Suppressor macrophage treated with lipopolysaccharide for 4 hours (primary cell): Measurements from ENCODE around the gene ANXA8.
"Not testable (repeated sequence)": the region's sequence is repeated elsewhere in the genome, so short reads cannot be mapped to it uniquely, and the experiment has no call there.

Source experiments
- DNase-seq: peaks from one replicate; pipeline ENCODE4 v3.0.0-alpha.2; 2020

The ANXA8 gene

GRCh38 chr10:47483923-47484322 is at the start of gene ANXA8:
Gene ANXA8 (minus strand): TSS chr10:47484115. CDS start chr10:47483933, 182 bp downstream.
- DNase-seq = not testable (repeated sequence)

- not testable (repeated sequence) for DNase-seq
Measured at GRCh38 chr10:47523475-47523874, 39.6 kb upstream of the ANXA8 start, which contains the start of gene AGAP9. Gene AGAP9 (minus strand): TSS chr10:47523638. CDS start chr10:47523526, 112 bp downstream.

GRCh38 chr10:47502313-47502712 is 18.4 kb upstream of the ANXA8 start:
- not testable (repeated sequence) for DNase-seq

GRCh38 chr10:47494226-47494625 is 10.3 kb upstream of the ANXA8 start:
- not testable (repeated sequence) for DNase-seq

GRCh38 chr10:47491600-47491999 is 7.7 kb upstream of the ANXA8 start, which contains the start of gene FAM25G:
Gene FAM25G (minus strand): TSS chr10:47491700. CDS start chr10:47491674, 26 bp downstream.
- DNase-seq = not testable (repeated sequence)

GRCh38 chr10:47489630-47490029 is 5.7 kb upstream of the ANXA8 start:
- DNase-seq = not testable (repeated sequence)

GRCh38 chr10:47485943-47486342 is 2.0 kb upstream of the ANXA8 start:
- DNase-seq = not testable (repeated sequence)

GRCh38 chr10:47484786-47485185 is 871 bp upstream of the ANXA8 start:
- DNase-seq = not testable (repeated sequence)

- DNase-seq = not testable (repeated sequence)
Measured at GRCh38 chr10:47482367-47482766, 1.5 kb downstream of the ANXA8 start.

- DNase-seq = not testable (repeated sequence)
Measured at GRCh38 chr10:47481768-47482181, 2.1 kb downstream of the ANXA8 start.

- DNase-seq = not testable (repeated sequence)
Measured at GRCh38 chr10:47481182-47481766, 2.6 kb downstream of the ANXA8 start.

- not testable (repeated sequence) for DNase-seq
Measured at GRCh38 chr10:47480133-47480532, 3.8 kb downstream of the ANXA8 start.

GRCh38 chr10:47478114-47478513 is 5.8 kb downstream of the ANXA8 start:
- not testable (repeated sequence) for DNase-seq

- DNase-seq = not testable (repeated sequence)
Measured at GRCh38 chr10:47477078-47477477, 6.8 kb downstream of the ANXA8 start.

GRCh38 chr10:47475101-47475500 is 8.8 kb downstream of the ANXA8 start:
- not testable (repeated sequence) for DNase-seq

GRCh38 chr10:47473516-47473915 is 10.4 kb downstream of the ANXA8 start:
- not testable (repeated sequence) for DNase-seq

GRCh38 chr10:47472647-47473046 is 11.3 kb downstream of the ANXA8 start:
- DNase-seq = not testable (repeated sequence)

GRCh38 chr10:47472072-47472471 is 11.8 kb downstream of the ANXA8 start:
- DNase-seq = not testable (repeated sequence)

- DNase-seq = not testable (repeated sequence)
Measured at GRCh38 chr10:47468731-47469528, 15.0 kb downstream of the ANXA8 start.

GRCh38 chr10:47467957-47468356 is 16.0 kb downstream of the ANXA8 start:
- not testable (repeated sequence) for DNase-seq

GRCh38 chr10:47467458-47467857 is 16.5 kb downstream of the ANXA8 start:
- not testable (repeated sequence) for DNase-seq

GRCh38 chr10:47465216-47465917 is 18.5 kb downstream of the ANXA8 start:
- DNase-seq = not testable (repeated sequence)
